Hindlimb muscle (tissue), 1 donor: ENCODE measurements around the gene CCDC13. TPM values are rescaled to one million over a fixed set of nuclear protein-coding genes. Genes with fewer than 3 reads are reported as not detected.

Experiments used
- DNase-seq: peaks from one replicate; pipeline ENCODE4 v3.0.0-alpha.2; 2013
- polyA plus RNA-seq: library from polyadenylated mRNA; unstranded; fragments of 120-200 nt; gene quantifications from one replicate; pipeline ENCODE4 v1.2.1, GENCODE V29; 2013; ENCODE audit not compliant: insufficient read length

Gene CCDC13
- polyA plus RNA-seq, 1 donor = not detected

DNA sequence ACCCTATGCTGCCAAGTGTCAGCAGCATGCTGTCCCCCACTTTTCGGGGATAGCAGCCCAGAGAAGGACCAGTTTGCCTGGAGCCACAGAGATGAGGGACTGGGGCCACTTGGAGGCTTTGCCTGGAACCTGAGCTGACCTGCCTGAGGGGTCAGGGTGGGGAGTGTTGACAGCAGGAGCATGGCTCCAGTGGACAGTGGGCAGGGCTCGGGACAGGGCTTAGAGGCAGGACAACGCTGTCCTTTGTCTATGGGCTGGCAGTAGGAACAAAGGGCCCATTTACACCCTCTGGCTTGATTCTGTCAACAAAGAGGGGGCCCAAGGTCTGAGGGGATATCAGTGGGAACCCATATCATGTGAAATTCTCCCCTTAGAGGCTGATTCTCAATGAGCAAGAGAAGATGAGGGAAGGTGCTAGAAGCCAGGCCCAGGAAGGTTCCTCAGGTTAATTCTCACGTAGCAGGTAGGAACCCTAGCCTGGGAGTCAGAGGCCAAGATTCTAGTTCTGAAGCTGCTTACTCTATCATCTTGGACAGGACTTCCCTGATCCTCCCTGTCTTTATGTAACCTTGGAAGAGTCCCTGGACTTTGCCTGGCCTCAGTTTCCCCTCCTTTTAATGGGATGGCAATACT lies 40.7 kb downstream of the CCDC13 start:
- no peak for DNase-seq

DNA sequence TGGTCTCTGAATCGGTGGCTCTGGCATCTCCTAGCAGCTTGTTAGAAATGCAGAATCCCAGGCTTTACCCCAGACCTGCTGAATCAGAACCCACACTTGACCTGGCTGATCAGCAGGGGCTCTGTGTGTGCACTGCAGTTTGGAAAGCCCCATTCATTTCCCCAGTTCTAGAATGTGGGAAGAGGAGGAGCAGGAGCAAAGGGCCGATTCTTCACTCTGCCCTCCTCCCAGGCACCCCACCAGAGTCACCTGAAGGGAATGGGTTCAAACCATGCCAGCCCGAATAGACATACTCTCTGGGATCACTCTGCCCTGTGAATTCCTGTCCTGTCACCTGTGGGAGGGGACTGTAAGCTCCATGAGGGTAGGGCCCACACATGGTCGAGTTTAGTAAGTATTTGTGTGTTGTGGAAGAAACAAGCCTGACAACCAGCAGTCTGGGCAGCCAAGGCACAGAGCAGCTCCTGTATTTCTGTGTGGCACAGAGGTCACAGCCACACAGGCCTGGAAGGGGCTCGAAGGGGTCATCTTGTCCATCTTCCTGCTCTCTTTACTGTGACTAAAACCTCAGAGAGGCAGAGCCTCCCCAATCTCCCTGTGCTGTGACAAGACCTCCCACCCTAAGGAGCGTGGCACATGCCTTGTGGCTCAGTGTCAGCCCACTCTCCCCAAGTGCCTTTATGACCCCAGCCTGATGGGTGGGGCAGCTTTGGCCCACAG lies 41.4 kb downstream of the CCDC13 start:
- no peak for DNase-seq

DNA sequence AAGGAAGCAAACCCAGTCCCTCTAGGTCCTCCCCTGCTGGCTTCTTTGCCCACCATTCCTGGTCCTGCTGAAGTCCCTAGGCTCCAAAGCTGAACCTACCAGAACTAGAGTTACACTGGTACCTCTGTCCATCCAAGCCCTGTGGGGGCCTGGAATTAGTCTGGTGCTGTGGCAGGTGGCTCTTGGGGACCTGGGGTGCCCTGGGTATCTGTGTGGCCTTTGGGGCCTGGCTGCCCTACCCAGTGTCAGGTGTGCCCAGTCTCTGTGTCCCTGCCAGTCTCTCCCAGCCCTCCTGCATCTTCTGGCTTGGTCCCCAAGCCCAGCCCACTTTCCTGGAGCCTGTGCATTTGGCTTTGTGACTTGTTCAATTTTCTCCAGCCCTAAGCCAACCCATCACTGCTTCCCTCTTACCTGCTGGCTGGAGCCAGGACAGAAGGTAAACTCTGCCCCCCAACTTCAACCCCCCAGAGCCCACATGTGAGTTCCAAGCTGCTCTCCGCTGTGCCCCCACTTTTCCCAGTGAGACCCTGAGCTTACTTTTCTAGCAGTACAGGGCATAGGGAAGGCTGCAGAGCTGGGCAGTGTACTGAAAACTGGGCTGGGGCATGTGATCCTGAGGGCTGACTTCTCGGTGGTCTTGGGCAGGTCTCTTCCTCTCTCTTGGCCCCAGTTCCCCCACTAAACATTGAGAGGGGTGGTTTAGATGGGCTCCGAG lies 42.2 kb downstream of the CCDC13 start:
- DNase-seq = no peak

DNA sequence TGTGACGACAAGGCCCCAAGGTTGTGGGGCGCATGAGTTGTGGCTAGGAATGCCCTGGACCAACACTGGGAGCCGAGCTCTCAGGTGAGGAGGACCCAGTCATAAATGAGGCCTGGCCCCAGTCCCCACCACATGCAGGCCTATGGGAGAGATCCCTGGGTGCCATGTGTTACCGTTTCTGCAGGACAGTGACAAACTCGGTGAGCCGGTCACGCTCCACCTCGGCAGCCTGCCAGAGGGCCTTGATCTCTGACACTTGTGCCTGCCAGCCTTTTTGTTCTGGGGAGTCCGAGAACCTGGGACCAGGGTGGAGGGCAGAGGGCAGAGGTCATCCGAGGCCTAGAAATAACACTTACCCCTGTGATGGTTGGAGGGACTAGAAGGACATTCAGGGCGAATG lies 42.8 kb downstream of the CCDC13 start:
- DNase-seq = no peak

DNA sequence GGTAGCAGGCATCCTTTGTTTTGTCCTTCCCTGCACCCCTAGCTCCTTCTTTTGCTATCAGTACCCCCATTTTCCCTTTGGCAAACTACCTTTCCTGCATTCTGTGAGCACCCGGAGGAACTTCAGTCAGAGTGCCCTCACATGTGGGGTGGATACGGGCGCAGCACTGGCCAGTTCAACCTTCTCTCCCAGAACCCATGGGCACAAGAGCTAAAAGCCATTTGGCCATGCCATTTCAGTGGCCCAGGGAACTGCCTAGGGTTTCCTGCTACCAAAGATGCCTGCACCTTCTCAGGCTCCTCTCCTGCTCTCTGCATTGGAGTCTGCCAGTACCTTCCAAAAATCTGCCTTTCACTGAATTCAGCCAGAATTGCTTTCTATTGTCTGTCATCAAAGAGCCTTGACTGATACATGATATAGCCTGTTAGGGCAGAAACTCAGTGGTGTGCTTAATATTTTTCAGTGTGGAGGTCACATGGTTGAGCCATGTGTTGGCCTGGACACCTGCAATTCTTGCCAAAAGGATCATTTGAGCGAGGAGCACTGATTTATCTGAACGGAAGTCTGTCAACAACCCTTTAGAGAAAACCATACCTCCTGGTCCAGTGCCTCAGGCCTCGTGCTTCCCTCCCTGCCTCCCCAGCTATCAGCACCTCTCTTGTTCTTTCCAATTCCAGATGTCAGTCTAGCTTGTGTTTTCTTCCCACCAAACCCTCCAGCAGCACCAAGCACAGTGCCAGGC lies 43.5 kb downstream of the CCDC13 start:
- no peak for DNase-seq

DNA sequence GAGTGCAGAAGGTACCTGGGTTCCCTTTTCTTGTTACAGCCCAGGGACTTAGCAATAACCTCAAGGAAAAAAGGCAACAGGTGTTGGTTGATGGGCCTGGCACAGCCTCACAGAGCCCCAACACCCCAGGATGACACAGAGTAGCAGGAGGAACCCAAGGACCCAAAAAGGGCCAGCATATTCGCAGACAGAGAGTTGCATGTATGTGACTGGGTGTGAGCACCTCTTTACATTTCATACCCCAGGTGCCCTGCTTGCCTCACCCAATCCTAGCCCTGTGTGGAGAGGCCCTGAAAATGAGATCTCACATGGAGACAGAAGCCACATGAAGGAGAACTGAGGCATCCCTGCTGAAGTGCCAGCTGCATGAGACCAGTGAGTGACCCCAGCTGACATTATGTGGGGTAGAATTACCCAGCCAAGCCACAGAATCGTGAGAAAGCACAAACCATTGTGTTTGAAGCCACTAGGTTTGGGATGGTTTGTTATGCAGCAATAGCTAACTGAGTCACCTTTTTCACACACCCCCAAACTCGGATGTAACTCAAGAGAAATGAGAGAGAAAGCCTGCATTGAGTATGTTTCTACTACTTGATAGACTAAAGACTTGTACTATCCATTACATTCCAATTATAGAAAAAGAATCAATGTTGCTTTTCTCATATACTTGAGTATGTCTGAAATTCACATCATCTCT lies 44.2 kb downstream of the CCDC13 start:
- no peak for DNase-seq

DNA sequence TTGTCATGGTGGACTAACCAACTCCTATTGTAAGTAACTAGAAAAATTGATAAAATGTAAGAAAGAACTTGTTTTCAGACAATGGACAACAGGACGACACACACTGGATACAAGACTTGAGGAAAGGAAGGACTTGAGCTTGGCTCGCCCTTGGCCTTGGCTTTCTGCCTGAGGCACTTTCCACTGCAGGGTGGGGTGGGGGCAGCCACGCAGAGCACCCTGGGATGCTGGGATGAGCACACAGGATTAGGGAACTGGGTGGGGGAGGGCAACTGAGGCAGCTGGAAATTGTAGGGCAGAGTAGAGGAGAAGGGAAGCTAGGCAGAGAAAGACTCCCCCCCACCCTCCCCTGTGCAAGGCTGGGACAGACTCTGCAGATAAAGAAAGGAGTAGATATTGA lies 45.0 kb downstream of the CCDC13 start:
- DNase-seq = no peak

DNA sequence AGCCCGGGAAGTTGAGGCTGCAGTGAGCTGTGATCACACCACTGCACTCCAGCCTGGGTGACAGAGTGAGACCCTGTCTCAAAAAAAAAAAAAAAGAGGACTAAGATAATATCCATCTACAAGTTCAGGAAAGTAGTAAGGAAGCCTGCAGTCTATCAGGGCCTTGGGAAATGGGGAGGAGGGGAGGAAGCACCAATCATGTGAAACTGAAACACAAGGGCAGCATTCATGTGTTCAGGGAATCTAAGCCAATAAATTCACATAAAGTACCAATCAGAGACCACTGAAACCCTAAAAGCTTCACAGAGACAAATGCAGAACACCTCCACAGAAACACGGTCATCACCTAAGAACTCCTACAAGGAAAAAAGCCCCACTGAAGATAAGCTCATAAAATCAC lies 47.6 kb downstream of the CCDC13 start:
- DNase-seq = no peak

DNA sequence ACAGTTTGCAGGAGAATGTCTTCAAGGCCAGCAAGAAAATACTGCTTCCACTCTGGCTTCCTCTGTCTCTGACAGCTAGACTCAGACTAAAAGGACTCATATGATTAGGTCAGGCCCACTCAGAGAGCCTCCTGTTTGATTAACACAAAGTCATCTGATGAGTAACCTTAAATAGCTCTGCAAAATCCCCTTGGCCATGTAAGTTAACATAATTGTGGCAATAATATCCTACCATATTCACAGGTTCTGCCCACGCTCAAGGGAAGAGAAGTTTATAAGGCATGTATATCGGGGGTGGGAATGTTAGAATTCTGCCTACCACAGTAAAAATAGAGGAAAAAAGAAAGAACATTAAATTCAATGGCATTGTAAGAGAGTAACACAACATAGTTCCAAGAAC lies 49.8 kb downstream of the CCDC13 start:
- no peak for DNase-seq

Other genes with a start within 250 kb of the CCDC13 start
- 18.9 TPM for gene SEC22C, start 191.3 kb downstream of the CCDC13 start, polyA plus RNA-seq
- 10.6 TPM for gene SS18L2, start 182.4 kb downstream of the CCDC13 start, polyA plus RNA-seq
- 80.3 TPM for gene NKTR, start 172.6 kb downstream of the CCDC13 start, polyA plus RNA-seq
- 37.8 TPM for gene ZBTB47, start 119.6 kb downstream of the CCDC13 start, polyA plus RNA-seq
- 206 TPM for gene KLHL40, start 87.7 kb downstream of the CCDC13 start, polyA plus RNA-seq
- gene HHATL, start 70.5 kb downstream of the CCDC13 start, polyA plus RNA-seq = 70.3 TPM
- gene HIGD1A, start 31.2 kb upstream of the CCDC13 start, polyA plus RNA-seq = 63.7 TPM
- gene ACKR2, start 36.2 kb upstream of the CCDC13 start, polyA plus RNA-seq = 0.49 TPM
- 0.05 TPM for gene CYP8B1, start 102.6 kb upstream of the CCDC13 start, polyA plus RNA-seq
- gene ZNF662, start 132.9 kb upstream of the CCDC13 start, polyA plus RNA-seq = 15.8 TPM
- gene GASK1A, start 206.1 kb upstream of the CCDC13 start, polyA plus RNA-seq = 6.1 TPM